Trophoblast cell (in vitro differentiated cells and primary cell): ENCODE results near the gene DEFB114.

ENCODE experiments used
- DNase-seq, 2 donors: peaks; one replicate each; pipeline ENCODE4 v3.0.0-alpha.2; 2016
- H2AFZ ChIP-seq: 2 replicates; pipeline ENCODE4 v1.6.1; 2013; ENCODE audit warnings: low read length, moderate library complexity, mild to moderate bottlenecking; ENCODE audit not compliant: insufficient read depth, poor library complexity
- H2AK5ac ChIP-seq: 2 replicates; pipeline ENCODE4 v1.6.1; 2013; ENCODE audit warnings: mild to moderate bottlenecking, low read length
- H2BK120ac ChIP-seq: 2 replicates; pipeline ENCODE4 v1.6.1; 2013; ENCODE audit warnings: low read length, mild to moderate bottlenecking, moderate library complexity; ENCODE audit not compliant: insufficient read depth, poor library complexity
- H2BK12ac ChIP-seq: 2 replicates; pipeline ENCODE4 v1.6.1; 2013; ENCODE audit warnings: mild to moderate bottlenecking, low read length, moderate library complexity
- H2BK5ac ChIP-seq: 2 replicates; pipeline ENCODE4 v1.6.1; 2013; ENCODE audit warnings: low read length, low read depth, moderate library complexity, mild to moderate bottlenecking; ENCODE audit not compliant: poor library complexity
- H3K14ac ChIP-seq: 2 replicates; pipeline ENCODE4 v1.6.1; 2013; ENCODE audit warnings: mild to moderate bottlenecking, low read length
- H3K18ac ChIP-seq: 2 replicates; pipeline ENCODE4 v1.6.1; 2013; ENCODE audit warnings: mild to moderate bottlenecking, low read length
- H3K23ac ChIP-seq: 2 replicates; pipeline ENCODE4 v1.6.1; 2013; ENCODE audit warnings: low read length
- H3K27ac ChIP-seq: 2 replicates; pipeline ENCODE4 v1.5.1; 2013; ENCODE audit warnings: low read depth, mild to moderate bottlenecking, inconsistent platforms, low read length, moderate library complexity
- H3K27me3 ChIP-seq: 2 replicates; pipeline ENCODE4 v1.6.1; 2013; ENCODE audit warnings: inconsistent platforms, mild to moderate bottlenecking, low read length, moderate library complexity; ENCODE audit not compliant: insufficient read depth
- H3K36me3 ChIP-seq, 2 experiments: 1 replicate in 1 of 2; 2 replicates in 1 of 2; pipeline ENCODE4 v1.6.1; 2013; ENCODE audit warnings: low read length in 2 of 2, mild to moderate bottlenecking in 2 of 2, moderate library complexity in 1 of 2; ENCODE audit not compliant: insufficient read depth in 2 of 2, control insufficient read depth in 1 of 2
- H3K4ac ChIP-seq: 2 replicates; pipeline ENCODE4 v1.6.1; 2013; ENCODE audit warnings: low read depth, mild to moderate bottlenecking, low read length, moderate library complexity
- H3K4me1 ChIP-seq, 2 experiments: 1 replicate in 1 of 2; 2 replicates in 1 of 2; pipeline ENCODE4 v1.6.1; 2013; ENCODE audit warnings: low read length in 2 of 2, mild to moderate bottlenecking in 2 of 2, moderate library complexity in 1 of 2; ENCODE audit not compliant: insufficient read depth in 2 of 2, control insufficient read depth in 1 of 2
- H3K4me2 ChIP-seq: 2 replicates; pipeline ENCODE4 v1.6.1; 2013; ENCODE audit warnings: inconsistent platforms, mild to moderate bottlenecking, low read length, moderate library complexity
- H3K4me3 ChIP-seq: 2 replicates; pipeline ENCODE4 v1.5.1; 2013; ENCODE audit warnings: mild to moderate bottlenecking, low read depth, low read length, inconsistent platforms
- H3K79me1 ChIP-seq: one replicate; pipeline ENCODE4 v1.6.1; 2013; ENCODE audit warnings: low read length
- H3K79me2 ChIP-seq: 2 replicates; pipeline ENCODE4 v1.6.1; 2013; ENCODE audit warnings: low read length, mild to moderate bottlenecking; ENCODE audit not compliant: control insufficient read depth, insufficient read depth, poor library complexity
- H3K9ac ChIP-seq: 2 replicates; pipeline ENCODE4 v1.6.1; 2013; ENCODE audit warnings: mild to moderate bottlenecking, low read length
- H3K9me3 ChIP-seq: 2 replicates; pipeline ENCODE4 v1.6.1; 2013; ENCODE audit warnings: low read depth, mild to moderate bottlenecking, control low read depth, inconsistent platforms, low read length; ENCODE audit not compliant: insufficient read depth
- H4K12ac ChIP-seq: 2 replicates; pipeline ENCODE4 v1.6.1; 2013; ENCODE audit warnings: low read depth, mild to moderate bottlenecking, low read length, moderate library complexity
- H4K8ac ChIP-seq: 2 replicates; pipeline ENCODE4 v1.6.1; 2013; ENCODE audit warnings: low read depth, mild to moderate bottlenecking, low read length, moderate library complexity
- H4K91ac ChIP-seq: one replicate; pipeline ENCODE4 v1.6.1; 2013; ENCODE audit warnings: low read depth, mild to moderate bottlenecking, low read length, moderate library complexity
- WGBS: extraction: QIAGEN DNeasy Blood & Tissue Kit; methylation state at CpG from one replicate; pipeline ENCODE4 v1.1.7; 2013; ENCODE audit warnings: missing lambda C conversion rate; ENCODE audit not compliant: insufficient read length, insufficient coverage; ENCODE audit errors: extremely low coverage; 5-methylcytosine and 5-hydroxymethylcytosine counted together

Gene DEFB114

DNA sequence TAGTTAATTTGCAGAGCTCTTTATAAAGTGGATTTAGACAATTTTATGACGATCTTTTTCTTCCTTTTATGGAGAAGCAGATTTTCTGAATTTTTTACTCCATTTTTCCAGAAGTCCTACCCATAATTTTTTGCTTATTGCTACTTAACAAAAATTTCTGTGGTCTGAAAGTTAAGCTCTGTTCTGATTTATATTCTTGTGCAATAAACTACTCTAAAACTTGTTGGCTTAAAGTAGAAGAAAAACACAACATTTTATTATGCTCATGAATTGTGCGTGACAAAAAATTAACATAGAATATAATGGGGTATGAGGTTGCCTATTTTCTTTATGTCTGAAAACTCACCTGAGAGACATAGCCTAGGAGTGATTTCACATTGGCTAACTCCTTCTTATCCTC is 2.9 kb upstream of the DEFB114 start:
- Histone ChIP-seq H4K8ac (no peak overlapping the region), H3K18ac (no peak overlapping the region), H2BK12ac (no peak overlapping the region), H3K9me3 (no peaks in the 10 kb centered on the region), H4K12ac (no peak overlapping the region), H2BK120ac (no peak overlapping the region), H3K4me1 (no peaks in the 10 kb centered on the region), H3K27ac (no peak overlapping the region), H3K4me2 (no peak overlapping the region), H2BK5ac (no peak overlapping the region), H3K36me3 (no peaks in the 10 kb centered on the region), H3K4me3 (no peak overlapping the region), H3K23ac (no peak overlapping the region), H2AK5ac (no peak overlapping the region), H3K79me1 (no peaks in the 10 kb centered on the region), H3K14ac (no peak overlapping the region), H3K4ac (no peak overlapping the region), H3K9ac (no peak overlapping the region), H4K91ac (no peak overlapping the region), H2AFZ (no peak overlapping the region), H3K79me2 (no peaks in the 10 kb centered on the region), H3K27me3 (no peaks in the 10 kb centered on the region)
- DNase-seq, result no peak
- no CpG with 5 or more reads among the region's 2 CpGs for WGBS

DNA sequence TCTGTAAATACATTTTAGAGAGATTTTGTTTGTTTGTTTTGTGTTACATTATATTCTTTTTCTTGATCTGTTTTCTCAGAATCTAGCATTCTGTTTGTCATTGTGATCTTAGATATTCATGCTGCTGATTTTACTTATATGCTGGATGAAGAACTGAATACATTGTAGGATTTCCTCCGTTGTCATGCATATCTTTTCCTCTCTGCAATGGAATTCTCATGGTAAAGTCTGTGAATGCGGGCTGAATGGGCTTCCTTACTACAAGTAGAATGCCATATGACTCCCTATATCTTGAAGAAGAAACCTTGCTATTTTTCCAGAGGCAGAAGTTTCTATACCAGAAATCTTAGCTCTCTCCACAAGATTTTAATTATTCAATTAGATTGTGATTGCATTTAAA is 2.4 kb upstream of the DEFB114 start:
- no peak overlapping the region for H3K27ac ChIP-seq
- no peaks in the 10 kb centered on the region for H3K4me1 ChIP-seq
- no peak overlapping the region for H3K4me3 ChIP-seq
- no peaks in the 10 kb centered on the region for H3K36me3 ChIP-seq
- H3K27me3 ChIP-seq, result no peaks in the 10 kb centered on the region
- DNase-seq, result peak in 1 of 2 donors; percentile 15
- H2AFZ ChIP-seq, result no peak overlapping the region
- WGBS, result no CpG with 5 or more reads among the region's 2 CpGs
- H3K9ac ChIP-seq, result no peak overlapping the region
- H3K23ac ChIP-seq, result no peak overlapping the region
- no peak overlapping the region for H3K4me2 ChIP-seq
- H3K4ac ChIP-seq, result no peak overlapping the region
- no peaks in the 10 kb centered on the region for H3K79me1 ChIP-seq
- no peak overlapping the region for H4K91ac ChIP-seq
- H4K8ac ChIP-seq, result no peak overlapping the region
- no peak overlapping the region for H2BK12ac ChIP-seq
- no peaks in the 10 kb centered on the region for H3K79me2 ChIP-seq
- H2BK5ac ChIP-seq, result no peak overlapping the region
- no peak overlapping the region for H4K12ac ChIP-seq
- H3K14ac ChIP-seq, result no peak overlapping the region
- no peak overlapping the region for H2BK120ac ChIP-seq
- H3K18ac ChIP-seq, result no peak overlapping the region
- H2AK5ac ChIP-seq, result no peak overlapping the region
- H3K9me3 ChIP-seq, result no peaks in the 10 kb centered on the region

- WGBS, result no CpG with 5 or more reads among the region's 1 CpG
- H3K4me1 ChIP-seq, result no peaks in the 10 kb centered on the region
- H3K9ac ChIP-seq, result no peak overlapping the region
- H2AK5ac ChIP-seq, result no peak overlapping the region
- H4K12ac ChIP-seq, result no peak overlapping the region
- no peak overlapping the region for H4K8ac ChIP-seq
- H2BK12ac ChIP-seq, result no peak overlapping the region
- no peaks in the 10 kb centered on the region for H3K79me2 ChIP-seq
- no peak overlapping the region for H3K4ac ChIP-seq
- no peaks in the 10 kb centered on the region for H3K27me3 ChIP-seq
- no peak overlapping the region for H3K18ac ChIP-seq
- no peak overlapping the region for H3K14ac ChIP-seq
- no peak overlapping the region for H3K27ac ChIP-seq
- no peak overlapping the region for H3K4me2 ChIP-seq
- H2BK5ac ChIP-seq, result no peak overlapping the region
- no peaks in the 10 kb centered on the region for H3K36me3 ChIP-seq
- H3K9me3 ChIP-seq, result no peaks in the 10 kb centered on the region
- no peaks in the 10 kb centered on the region for H3K79me1 ChIP-seq
- no peak overlapping the region for H2BK120ac ChIP-seq
- H4K91ac ChIP-seq, result no peak overlapping the region
- no peak overlapping the region for H3K23ac ChIP-seq
- DNase-seq, result no peak
- H3K4me3 ChIP-seq, result no peak overlapping the region
- H2AFZ ChIP-seq, result no peak overlapping the region
These were observed 5.8 kb downstream of the DEFB114 start for GRCh38 chr6:49958180-49958579.

- Histone ChIP-seq H3K9me3 (no peaks in the 10 kb centered on the region), H2BK120ac (no peak overlapping the region), H3K23ac (no peak overlapping the region), H2BK12ac (no peak overlapping the region), H3K4me2 (no peak overlapping the region), H3K4me3 (no peak overlapping the region), H3K36me3 (no peaks in the 10 kb centered on the region), H3K4ac (no peak overlapping the region), H3K4me1 (no peaks in the 10 kb centered on the region), H2BK5ac (no peak overlapping the region), H4K8ac (no peak overlapping the region), H2AFZ (no peak overlapping the region), H3K18ac (no peak overlapping the region), H2AK5ac (no peak overlapping the region), H3K14ac (no peak overlapping the region), H4K12ac (no peak overlapping the region), H3K79me2 (no peaks in the 10 kb centered on the region), H3K79me1 (no peaks in the 10 kb centered on the region), H3K27me3 (no peaks in the 10 kb centered on the region), H3K27ac (no peak overlapping the region), H4K91ac (no peak overlapping the region), H3K9ac (no peak overlapping the region)
- no peak for DNase-seq
These were observed 8.1 kb downstream of the DEFB114 start for GRCh38 chr6:49955847-49956246.

DNA sequence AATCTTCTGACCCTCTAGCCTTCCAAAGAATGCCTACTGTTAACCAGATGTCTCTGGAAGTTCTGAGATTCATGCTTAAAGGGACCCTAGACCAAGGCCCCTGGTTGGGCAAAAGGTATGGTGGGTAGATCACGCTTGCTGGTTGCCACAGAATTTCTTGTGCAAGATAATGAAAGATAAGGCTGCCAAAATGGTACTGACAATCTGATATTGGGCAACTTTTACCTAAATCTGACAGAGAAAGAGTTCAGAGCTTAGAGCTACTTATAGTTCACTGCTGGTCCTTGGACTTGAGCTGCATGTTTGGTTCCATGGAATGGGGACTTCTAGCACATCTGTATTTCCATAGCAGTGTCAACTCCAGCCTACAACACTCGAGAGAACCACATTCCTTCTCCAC is 12.0 kb downstream of the DEFB114 start:
- no peak overlapping the region for H2BK120ac ChIP-seq
- no peak overlapping the region for H4K8ac ChIP-seq
- H3K27me3 ChIP-seq, result no peaks in the 10 kb centered on the region
- DNase-seq, result no peak
- H3K4ac ChIP-seq, result no peak overlapping the region
- WGBS, result no CpG with 5 or more reads among the region's 2 CpGs
- no peak overlapping the region for H3K9ac ChIP-seq
- no peak overlapping the region for H2BK5ac ChIP-seq
- no peaks in the 10 kb centered on the region for H3K9me3 ChIP-seq
- H2AK5ac ChIP-seq, result no peak overlapping the region
- H3K14ac ChIP-seq, result no peak overlapping the region
- no peaks in the 10 kb centered on the region for H3K4me1 ChIP-seq
- H3K18ac ChIP-seq, result no peak overlapping the region
- no peak overlapping the region for H4K12ac ChIP-seq
- no peaks in the 10 kb centered on the region for H3K79me2 ChIP-seq
- no peak overlapping the region for H3K4me2 ChIP-seq
- H2AFZ ChIP-seq, result no peak overlapping the region
- H3K23ac ChIP-seq, result no peak overlapping the region
- no peak overlapping the region for H3K27ac ChIP-seq
- H3K36me3 ChIP-seq, result no peaks in the 10 kb centered on the region
- H3K4me3 ChIP-seq, result no peak overlapping the region
- H4K91ac ChIP-seq, result no peak overlapping the region
- H2BK12ac ChIP-seq, result no peak overlapping the region
- H3K79me1 ChIP-seq, result no peaks in the 10 kb centered on the region
